HG03521 (cell line): ENCODE results near the gene HMCN1.
A peak's percentile ranks its signal among the peaks of the same experiment; 100 is the strongest.

ENCODE experiments used
- ATAC-seq: cut with Tn5 transposase; IDR thresholded peaks from one replicate; pipeline ENCODE4 v1.9.1; 2021; ENCODE audit warnings: mild to moderate bottlenecking, moderate library complexity; ENCODE audit not compliant: unreplicated experiment

HMCN1 gene

GRCh38 chr1:185733818-185734735, at the start of gene HMCN1:
Gene HMCN1 (plus strand): TSS chr1:185734391. CDS start chr1:185734780, 389 bp downstream.
- ATAC-seq: no peak

GRCh38 chr1:185686821-185687778, 47.1 kb upstream of the HMCN1 start:
- ATAC-seq: no peak

- no peak for ATAC-seq
Observed at GRCh38 chr1:185690527-185690926, 43.7 kb upstream of the HMCN1 start.

GRCh38 chr1:185693654-185694053, 40.5 kb upstream of the HMCN1 start:
- ATAC-seq: peak; percentile 20

GRCh38 chr1:185694081-185694480, 40.1 kb upstream of the HMCN1 start:
- ATAC-seq: peak; percentile 95

- ATAC-seq: no peak
Observed at GRCh38 chr1:185695299-185695698, 38.9 kb upstream of the HMCN1 start.

- ATAC-seq: no peak
Observed at GRCh38 chr1:185696422-185697150, 37.6 kb upstream of the HMCN1 start.

- ATAC-seq: no peak
Observed at GRCh38 chr1:185699874-185700273, 34.3 kb upstream of the HMCN1 start.

GRCh38 chr1:185701650-185702049, 32.5 kb upstream of the HMCN1 start:
- ATAC-seq: no peak

GRCh38 chr1:185704181-185704580, 30.0 kb upstream of the HMCN1 start:
- ATAC-seq: no peak

- no peak for ATAC-seq
Observed at GRCh38 chr1:185716095-185716494, 18.1 kb upstream of the HMCN1 start.

- no peak for ATAC-seq
Observed at GRCh38 chr1:185719021-185719420, 15.2 kb upstream of the HMCN1 start.

GRCh38 chr1:185720633-185721272, 13.4 kb upstream of the HMCN1 start:
- no peak for ATAC-seq

- no peak for ATAC-seq
Observed at GRCh38 chr1:185721553-185721952, 12.6 kb upstream of the HMCN1 start.

GRCh38 chr1:185722098-185722497, 12.1 kb upstream of the HMCN1 start:
- no peak for ATAC-seq

- no peak for ATAC-seq
Observed at GRCh38 chr1:185727726-185728125, 6.5 kb upstream of the HMCN1 start.

GRCh38 chr1:185731446-185731845, 2.7 kb upstream of the HMCN1 start:
- no peak for ATAC-seq

GRCh38 chr1:185732951-185733350, 1.2 kb upstream of the HMCN1 start:
- no peak for ATAC-seq

GRCh38 chr1:185734929-185735700, 924 bp downstream of the HMCN1 start:
- ATAC-seq: no peak

GRCh38 chr1:185735701-185736064, 1.5 kb downstream of the HMCN1 start:
- no peak for ATAC-seq
